Aorta (tissue), 5 donors: Measurements from ENCODE around the gene PLA2G4B. TPM values are rescaled to one million over a fixed set of nuclear protein-coding genes. Genes with fewer than 3 reads are reported as not detected.

Source experiments
- ATAC-seq: fragments of 200-7000 bp; cut with Tn5 transposase; one replicate; pipeline ENCODE4 v1.9.1; 2022; ENCODE audit warnings: moderate library complexity; ENCODE audit not compliant: low FRiP score
- DNase-seq, 2 donors: peaks; one replicate each; pipeline ENCODE4 v3.0.0-alpha.2; 2020
- H3K27ac ChIP-seq, 2 donors: one replicate each; pipeline ENCODE4 v1.5.1; 2013; ENCODE audit warnings: low read length in 2 of 2, mild to moderate bottlenecking in 2 of 2, moderate library complexity in 2 of 2, control low read depth in 1 of 2, inconsistent platforms in 1 of 2, low read depth in 1 of 2
- H3K27me3 ChIP-seq, 2 donors: one replicate each; pipeline ENCODE4 v1.6.1; 2013; ENCODE audit warnings: control low read depth in 1 of 2, low read length in 1 of 2, mild to moderate bottlenecking in 1 of 2, moderate library complexity in 1 of 2; ENCODE audit not compliant: insufficient read depth in 2 of 2, control insufficient read depth in 1 of 2
- H3K36me3 ChIP-seq, 2 donors: one replicate each; pipeline ENCODE4 v1.6.1; 2013; ENCODE audit warnings: control low read depth in 1 of 2, low read length in 1 of 2, mild to moderate bottlenecking in 1 of 2; ENCODE audit not compliant: insufficient read depth in 2 of 2, control insufficient read depth in 1 of 2
- H3K4me1 ChIP-seq, 2 donors: one replicate each; pipeline ENCODE4 v1.6.1; 2013; ENCODE audit warnings: low read length in 2 of 2, control low read depth in 1 of 2, mild to moderate bottlenecking in 1 of 2, moderate library complexity in 1 of 2; ENCODE audit not compliant: insufficient read depth in 2 of 2, control insufficient read depth in 1 of 2
- H3K4me3 ChIP-seq, 2 donors: one replicate each; pipeline ENCODE4 v1.5.1; 2013; ENCODE audit warnings: low read length in 2 of 2, control low read depth in 1 of 2, mild to moderate bottlenecking in 1 of 2
- H3K9me3 ChIP-seq: one replicate; pipeline ENCODE4 v1.6.1; 2013; ENCODE audit warnings: mild to moderate bottlenecking, low read length; ENCODE audit not compliant: control insufficient read depth
- WGBS, 2 donors: extraction: QIAGEN DNeasy Blood & Tissue Kit; methylation state at CpG; one replicate each; pipeline ENCODE4 v1.1.7; 2013; 5-methylcytosine and 5-hydroxymethylcytosine counted together
- intact Hi-C, 2 donors: fragments of 100-400 bp; cut with DNase I; formaldehyde crosslinking; loops; one replicate each; pipeline versions ENCODE4 v1.14.2 to v1.15.0; 2022
- polyA plus RNA-seq, 2 donors: library from polyadenylated mRNA; stranded (reverse); fragments of 200-250 nt; gene quantifications; one replicate each; pipeline ENCODE4 v1.2.3, GENCODE V29; 2013
- total RNA-seq, 2 donors: library from RNA; stranded (reverse); fragmentation: NEBNext Ultra II Directional; extraction: Animal tissue kit (Norgen Biotek cat#: 25700); gene quantifications; one replicate each; pipeline ENCODE4 v1.2.1, GENCODE V29; 2021
- donor health status: healthy with polysubstance abuse.
- donor health status: Bipolar disorder and iron deficiency.
- donor health status: DM: no; HTN: no; CAD: no.
- donor health status: DM: no; HTN: no; CAD: no.
- donor health status: DM: yes; HTN: yes; CAD: no.

The PLA2G4B gene
- total and polyA plus RNA-seq, 4 donors = 6.7 to 51.8 (median 12.7) TPM

DNA sequence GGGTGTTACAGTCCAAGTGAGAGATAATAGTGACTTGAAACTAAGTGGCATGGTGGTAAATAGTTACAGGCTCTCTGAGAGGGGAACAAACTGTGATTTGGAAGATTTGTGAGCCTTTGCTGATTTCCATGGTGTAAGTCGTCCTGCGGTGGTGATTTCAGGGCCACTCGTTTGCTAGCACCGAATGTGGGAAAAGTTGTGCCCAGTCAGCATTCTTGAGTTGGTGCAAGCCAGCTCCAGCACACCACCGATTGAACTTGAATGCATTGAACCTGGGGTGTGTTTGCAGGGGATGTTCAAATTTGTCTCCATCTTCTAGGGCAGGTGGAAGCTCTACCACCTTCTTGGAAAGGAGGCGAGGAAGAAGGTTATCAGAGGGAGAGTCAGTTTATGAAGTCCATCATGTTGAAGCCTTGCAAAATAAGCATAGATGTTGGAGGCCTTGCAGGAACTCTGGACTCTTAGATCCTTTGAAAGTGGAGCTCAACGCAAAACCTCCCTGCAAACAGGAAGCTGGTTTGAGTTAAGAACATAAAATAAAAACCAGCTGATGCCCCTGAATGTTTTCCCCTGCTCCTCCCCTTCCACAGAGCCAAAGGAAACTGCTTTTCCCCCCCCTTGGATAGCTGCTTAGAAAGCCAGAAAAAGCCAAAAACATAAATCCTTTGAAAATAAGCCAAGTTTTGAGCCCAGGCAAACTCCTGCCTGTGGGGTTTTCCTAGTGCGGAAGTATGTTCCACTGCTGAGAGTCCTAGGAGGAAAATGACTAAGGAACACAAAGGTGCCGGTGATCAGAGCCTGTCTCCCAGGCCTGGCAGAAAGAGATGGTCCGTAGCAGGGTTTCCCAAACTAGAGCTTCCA, 42.4 kb upstream of the PLA2G4B start:
- intact Hi-C loops = no loop called here
- Histone ChIP-seq H3K9me3 (no peaks in the 10 kb centered on the region), H3K4me1 (peaks cover 3% of the 10 kb centered on the region in 2 donors), H3K27ac (peak overlapping the region in 1 of 2 donors; percentile 78), H3K36me3 (no peaks in the 10 kb centered on the region), H3K4me3 (no peak overlapping the region), H3K27me3 (no peaks in the 10 kb centered on the region)
- DNase-seq (no peak), ATAC-seq (no peak)
- 24 to 31% methylated on average over 10 of the region's 10 CpGs for WGBS, 2 donors

DNA sequence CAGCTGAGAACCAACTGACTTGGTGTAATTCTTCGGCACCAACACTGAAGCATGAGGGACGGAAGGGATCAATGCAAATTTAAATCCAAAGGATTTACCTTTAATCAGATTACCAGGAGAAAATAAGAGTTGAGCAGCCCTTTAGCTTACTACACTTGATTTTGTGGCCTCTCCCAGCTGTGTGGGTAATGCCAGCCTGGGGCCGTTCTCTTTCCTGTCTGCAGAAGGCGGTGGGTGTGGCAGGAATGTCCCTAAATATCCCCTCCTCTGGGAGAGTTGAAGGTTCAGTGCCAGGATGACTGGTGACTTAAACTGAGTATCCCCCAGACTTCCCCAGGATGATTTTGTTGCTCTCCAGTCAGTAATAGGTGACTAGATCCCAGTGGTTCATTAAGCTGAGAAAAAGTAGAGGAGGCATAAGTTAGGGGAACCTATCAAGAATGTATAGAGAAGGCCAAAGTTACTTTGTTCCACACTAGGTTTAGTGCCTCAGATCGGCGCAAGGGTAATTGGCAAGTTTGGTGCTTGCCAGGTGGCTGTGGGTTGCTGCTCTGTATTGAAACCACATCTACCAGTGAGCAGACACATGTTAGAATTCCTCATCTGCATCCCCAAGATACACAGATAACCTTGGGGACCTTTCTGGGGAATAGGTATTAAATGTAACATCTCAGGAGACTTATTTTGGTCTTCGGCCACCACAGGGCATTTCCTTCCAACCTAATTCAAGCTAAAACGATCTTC, 41.3 kb upstream of the PLA2G4B start:
- Histone ChIP-seq H3K9me3 (no peaks in the 10 kb centered on the region), H3K36me3 (no peaks in the 10 kb centered on the region), H3K27ac (no peak overlapping the region), H3K4me3 (no peak overlapping the region), H3K27me3 (no peaks in the 10 kb centered on the region), H3K4me1 (peaks cover 1 to 3% of the 10 kb centered on the region in 2 donors)
- intact Hi-C loops = no loop called here
- no peak for DNase-seq
- 76 to 78% methylated on average over 8 of the region's 8 CpGs for WGBS, 2 donors
- no peak for ATAC-seq

DNA sequence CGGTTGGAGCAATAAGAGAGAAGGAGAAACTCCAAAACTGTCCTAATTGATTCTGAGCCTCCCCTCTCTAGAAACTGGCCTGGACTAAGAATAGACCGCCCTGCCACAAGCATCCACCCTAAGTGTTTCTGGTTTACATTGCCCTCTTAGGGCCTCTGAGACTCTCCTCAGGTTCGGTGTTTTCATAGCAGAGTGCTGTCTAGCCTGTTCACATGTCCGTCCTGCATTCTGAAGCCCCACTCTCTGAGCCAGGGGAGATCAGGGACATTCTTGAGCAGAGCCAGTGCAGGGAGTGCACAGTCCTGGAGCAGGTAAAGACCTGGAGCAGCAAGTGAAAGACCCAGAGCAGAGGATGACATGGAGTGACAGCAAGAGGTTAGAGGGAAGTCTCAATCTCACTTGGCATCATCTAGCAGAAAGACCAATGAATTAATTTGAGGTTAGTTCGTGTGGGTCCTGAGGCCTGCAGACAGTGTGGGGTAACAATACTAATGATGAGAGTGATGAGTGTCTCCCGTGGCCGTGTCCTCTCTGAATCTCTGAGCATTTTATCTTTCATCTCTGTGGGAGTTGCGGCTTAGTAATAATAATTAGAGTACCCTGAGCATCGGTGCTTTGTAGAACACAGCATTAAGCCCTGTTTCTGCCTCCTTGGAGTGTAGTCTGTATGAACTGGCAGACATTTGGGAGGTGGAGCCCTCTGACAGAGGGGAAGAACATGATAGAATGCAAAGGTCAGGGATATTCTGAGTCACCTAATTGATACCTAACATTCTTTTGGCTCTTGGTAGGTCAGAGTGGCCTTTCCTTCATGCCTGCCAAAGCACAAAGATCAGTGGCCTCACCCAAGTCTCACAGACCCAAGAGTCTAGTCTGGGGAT, 39.8 kb upstream of the PLA2G4B start:
- Histone ChIP-seq H3K36me3 (no peaks in the 10 kb centered on the region), H3K9me3 (no peaks in the 10 kb centered on the region), H3K27ac (no peak overlapping the region), H3K4me3 (no peak overlapping the region), H3K4me1 (peaks cover 1 to 3% of the 10 kb centered on the region in 2 donors), H3K27me3 (no peaks in the 10 kb centered on the region)
- ATAC-seq (no peak), DNase-seq (no peak)
- 85 to 86% methylated on average over 9 of the region's 9 CpGs for WGBS, 2 donors
- intact Hi-C loops = no loop called here

DNA sequence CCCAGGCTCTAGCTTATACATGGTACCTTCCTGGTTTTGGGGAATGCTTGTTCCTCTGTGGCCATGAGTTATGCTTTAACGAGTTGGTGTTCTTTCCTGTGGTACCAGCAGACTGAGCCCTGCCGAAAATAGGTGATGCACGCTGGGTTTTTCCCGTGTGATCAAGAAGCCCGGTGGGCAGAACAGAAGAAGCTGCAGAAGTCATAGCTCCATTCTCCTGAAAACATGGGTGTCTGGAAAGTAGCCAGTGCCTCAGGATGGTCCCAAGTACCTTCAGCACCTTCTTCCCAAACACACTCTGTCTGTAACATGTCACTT, 39.2 kb upstream of the PLA2G4B start:
- H3K4me1 ChIP-seq = peaks cover 1 to 3% of the 10 kb centered on the region in 2 donors
- WGBS, 2 donors = 87 to 91% methylated on average over 5 of the region's 5 CpGs
- H3K36me3 ChIP-seq = no peaks in the 10 kb centered on the region
- intact Hi-C loops = no loop called here
- DNase-seq = no peak
- no peak overlapping the region for H3K27ac ChIP-seq
- no peak for ATAC-seq
- H3K27me3 ChIP-seq = no peaks in the 10 kb centered on the region
- no peak overlapping the region for H3K4me3 ChIP-seq
- no peaks in the 10 kb centered on the region for H3K9me3 ChIP-seq

DNA sequence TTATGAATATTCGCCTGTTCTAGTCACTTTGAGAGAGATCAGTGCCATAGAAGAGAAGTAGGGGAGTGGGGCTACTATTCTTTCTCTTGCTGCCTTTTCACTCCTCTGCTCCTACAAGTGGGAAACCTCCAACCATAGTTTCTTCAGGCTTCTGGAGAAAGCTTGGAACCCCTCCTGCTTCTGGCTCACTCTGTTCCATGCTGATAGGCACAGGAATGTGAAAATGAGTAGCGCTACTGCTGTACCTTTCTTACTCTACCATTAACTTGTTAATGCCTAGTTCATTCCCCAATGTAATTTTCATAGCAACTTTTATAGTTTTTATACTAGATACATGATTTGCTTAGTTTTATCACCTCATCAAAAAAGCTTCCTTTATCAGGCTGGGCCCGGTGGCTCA, 37.5 kb upstream of the PLA2G4B start:
- Histone ChIP-seq H3K9me3 (no peaks in the 10 kb centered on the region), H3K27ac (no peak overlapping the region), H3K27me3 (no peaks in the 10 kb centered on the region), H3K36me3 (no peaks in the 10 kb centered on the region), H3K4me1 (peaks cover 0 to 3% of the 10 kb centered on the region in 2 donors), H3K4me3 (no peak overlapping the region)
- ATAC-seq (no peak), DNase-seq (no peak)
- WGBS, 2 donors = 92 to 95% methylated on average over 3 of the region's 3 CpGs
- intact Hi-C loops = no loop called here

DNA sequence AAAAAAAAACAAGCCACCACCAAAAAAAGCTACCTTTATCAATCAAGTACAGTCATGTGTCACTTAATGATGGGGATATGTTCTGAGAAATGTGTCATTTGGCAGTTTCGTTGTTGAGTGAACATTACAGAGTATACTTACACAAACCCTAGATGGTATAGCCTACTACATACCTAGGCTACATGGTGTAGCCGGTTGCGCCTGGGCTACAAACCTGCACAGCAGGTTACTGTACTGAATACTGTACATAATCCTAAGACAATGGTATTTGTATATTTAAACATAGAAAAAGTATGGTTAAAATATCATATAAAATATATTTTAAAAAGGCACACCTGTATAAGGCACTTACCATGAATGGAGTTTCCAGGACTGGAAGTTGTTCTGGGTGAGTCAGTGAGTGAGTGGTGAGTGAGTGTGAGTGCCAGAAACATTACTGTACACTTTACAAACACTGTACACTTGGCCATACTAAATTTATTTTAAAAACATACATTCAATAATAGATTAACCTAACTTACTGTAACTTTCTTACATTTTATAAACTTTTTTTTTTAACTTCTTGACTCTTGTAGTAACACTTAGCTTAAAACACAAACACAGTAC, 36.7 kb upstream of the PLA2G4B start:
- WGBS, 2 donors = 90 to 94% methylated on average over 3 of the region's 3 CpGs
- Histone ChIP-seq H3K36me3 (no peaks in the 10 kb centered on the region), H3K27ac (no peak overlapping the region), H3K4me1 (peaks cover 0 to 3% of the 10 kb centered on the region in 2 donors), H3K27me3 (no peaks in the 10 kb centered on the region), H3K9me3 (no peaks in the 10 kb centered on the region), H3K4me3 (no peak overlapping the region)
- intact Hi-C loops = no loop called here
- no peak for ATAC-seq
- no peak for DNase-seq

DNA sequence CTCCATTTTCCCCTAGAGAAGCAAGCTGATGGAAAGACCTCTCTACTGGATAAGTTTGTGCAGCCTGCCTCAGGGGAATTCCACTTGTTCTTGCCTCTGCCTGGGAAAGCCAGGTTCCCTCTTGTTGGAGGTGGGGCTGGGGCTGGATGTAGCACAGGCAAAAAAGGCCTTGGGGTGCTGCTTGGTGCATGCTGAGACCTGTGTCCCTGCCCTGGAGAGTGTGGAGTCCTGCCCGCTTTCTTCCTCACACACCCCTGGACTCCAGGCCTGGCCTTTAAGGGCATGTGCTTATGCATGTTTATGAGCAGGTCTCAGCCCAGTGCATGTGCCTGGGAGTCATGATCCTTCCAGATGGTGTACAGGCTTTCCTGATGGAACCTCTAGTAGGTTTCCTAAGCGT, 34.3 kb upstream of the PLA2G4B start:
- Histone ChIP-seq H3K27ac (peak overlapping the region in 1 of 2 donors; percentile 28), H3K36me3 (no peaks in the 10 kb centered on the region), H3K4me1 (no peaks in the 10 kb centered on the region), H3K27me3 (no peaks in the 10 kb centered on the region), H3K9me3 (no peaks in the 10 kb centered on the region), H3K4me3 (no peak overlapping the region)
- ATAC-seq (peak; percentile 16), DNase-seq (no peak)
- intact Hi-C loops = no loop called here
- WGBS, 2 donors = 61 to 70% methylated on average over 2 of the region's 2 CpGs

DNA sequence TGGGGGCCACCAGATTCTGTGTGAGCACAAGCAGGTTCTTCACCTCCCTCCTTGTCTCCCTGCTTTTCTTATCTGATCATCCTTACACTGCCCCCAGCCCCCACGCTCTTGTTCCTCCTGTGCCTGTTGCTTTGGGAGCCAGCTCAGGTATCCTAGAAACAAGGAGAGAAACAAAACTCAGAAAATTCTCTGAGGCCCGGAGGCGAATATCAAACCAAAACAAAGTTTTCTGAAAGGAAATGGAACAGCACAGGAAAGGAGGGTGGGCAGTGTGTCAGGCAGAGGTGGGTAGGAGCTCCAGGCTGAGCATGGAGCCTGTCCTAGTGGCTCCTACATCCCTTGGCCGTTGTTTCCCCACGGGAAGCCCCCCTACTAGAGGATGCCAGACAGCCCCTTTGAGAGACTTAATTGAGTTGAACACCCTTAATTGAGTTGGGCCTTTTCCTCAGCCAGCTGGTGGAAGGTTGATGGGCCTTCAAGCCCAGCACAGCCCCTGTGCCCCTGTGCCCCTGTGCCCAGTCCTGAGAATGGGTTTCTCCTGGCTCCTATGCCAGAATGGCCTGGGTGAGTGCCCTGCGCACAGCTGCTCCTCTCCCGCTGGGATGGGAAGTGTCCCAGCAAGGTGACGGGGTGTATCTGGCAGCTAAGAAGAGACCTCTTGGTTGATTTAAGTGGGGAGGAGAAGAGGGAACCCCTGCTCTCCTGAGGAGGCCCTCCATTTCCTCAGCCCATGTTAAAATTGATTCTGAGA, 33.6 kb upstream of the PLA2G4B start:
- no peak overlapping the region for H3K4me3 ChIP-seq
- no peaks in the 10 kb centered on the region for H3K9me3 ChIP-seq
- H3K27me3 ChIP-seq = no peaks in the 10 kb centered on the region
- peak overlapping the region; percentile 2 to 21 for H3K27ac ChIP-seq
- intact Hi-C loops = no loop called here
- H3K36me3 ChIP-seq = no peaks in the 10 kb centered on the region
- H3K4me1 ChIP-seq = no peaks in the 10 kb centered on the region
- WGBS, 2 donors = 38 to 50% methylated on average over 8 of the region's 8 CpGs
- ATAC-seq (peak; percentile 43), DNase-seq (no peak)
